Activated T-helper 17 cell treated with anti-CD3 and anti-CD28 coated beads, Interleukin-2, amount 50 U/mL, for 72 hours (primary cell): ENCODE data around the gene AMZ1. TPM values are rescaled to one million over a fixed set of nuclear protein-coding genes. Genes with fewer than 3 reads are reported as not detected.
A peak's percentile ranks its signal among the peaks of the same experiment; 100 is the strongest.
"Not testable (repeated sequence)": the region's sequence is repeated elsewhere in the genome, so short reads cannot be mapped to it uniquely, and the experiment has no call there.

ENCODE experiments used
- ATAC-seq: fragments of 150-1000 bp; cut with Tn5 transposase; replicated peaks from 2 replicates; pipeline ENCODE4 v1.10.0; 2021; ENCODE audit warnings: mild to moderate bottlenecking, moderate library complexity
- H3K27ac Mint-ChIP-seq: one replicate; pipeline ENCODE4 v1.8.0; 2022; ENCODE audit warnings: mixed read lengths
- H3K27me3 Mint-ChIP-seq: one replicate; pipeline ENCODE4 v1.8.0; 2022; ENCODE audit warnings: mixed read lengths
- H3K36me3 Mint-ChIP-seq: one replicate; pipeline ENCODE4 v1.8.0; 2022; ENCODE audit warnings: low read depth, mild to moderate bottlenecking, mixed read lengths
- H3K4me1 Mint-ChIP-seq: one replicate; pipeline ENCODE4 v1.8.0; 2022; ENCODE audit warnings: mixed read lengths
- H3K4me3 Mint-ChIP-seq: one replicate; pipeline ENCODE4 v1.8.0; 2022; ENCODE audit warnings: mild to moderate bottlenecking, mixed read lengths
- H3K9me3 Mint-ChIP-seq: one replicate; pipeline ENCODE4 v1.8.0; 2022; ENCODE audit warnings: mixed read lengths
- total RNA-seq, 2 donors: library from RNA; stranded (reverse); gene quantifications; one replicate each; pipeline ENCODE4 v1.2.3, GENCODE V29; 2022

Gene AMZ1
- total RNA-seq, 2 donors from 2014 or later, result 0.69 TPM; not detected in 1

GRCh38 chr7:2714636-2715035 is 26.6 kb downstream of the AMZ1 start:
- Mint-ChIP-seq H3K36me3 (no peaks in the 10 kb centered on the region), H3K27ac (peak overlapping the region; percentile 70), H3K4me1 (peaks cover 33% of the 10 kb centered on the region), H3K4me3 (peak overlapping the region; percentile 61), H3K27me3 (no peaks in the 10 kb centered on the region), H3K9me3 (no peaks in the 10 kb centered on the region)
- ATAC-seq, result no peak

GRCh38 chr7:2715341-2716231 is 27.6 kb downstream of the AMZ1 start:
- H3K27ac Mint-ChIP-seq, result peak overlapping the region; percentile 70
- H3K4me3 Mint-ChIP-seq, result peak overlapping the region; percentile 61
- H3K4me1 Mint-ChIP-seq, result peaks cover 33% of the 10 kb centered on the region
- ATAC-seq, result peak; percentile 66
- no peaks in the 10 kb centered on the region for H3K9me3 Mint-ChIP-seq
- H3K36me3 Mint-ChIP-seq, result no peaks in the 10 kb centered on the region
- no peaks in the 10 kb centered on the region for H3K27me3 Mint-ChIP-seq

DNA sequence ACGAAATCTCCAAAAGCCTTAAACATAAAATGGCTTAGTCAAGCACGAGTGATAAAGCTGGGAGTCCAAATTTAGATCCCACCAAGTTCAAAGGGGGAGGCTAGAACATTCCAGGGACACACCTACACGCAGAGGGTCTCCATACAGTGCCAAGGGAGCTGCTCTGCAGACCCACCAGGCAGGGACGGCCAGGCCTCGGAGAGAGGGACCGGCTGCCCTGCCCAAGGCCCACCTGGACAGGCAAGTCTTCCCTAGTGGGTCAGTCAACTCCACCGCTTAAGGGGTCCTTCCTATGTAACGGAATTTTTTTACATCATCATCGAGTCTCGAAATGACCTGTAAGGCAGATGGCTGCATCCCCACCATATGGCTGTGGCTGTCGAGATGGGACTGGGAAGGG is 28.5 kb downstream of the AMZ1 start:
- H3K4me1 Mint-ChIP-seq, result peaks cover 30% of the 10 kb centered on the region
- H3K9me3 Mint-ChIP-seq, result no peaks in the 10 kb centered on the region
- peak overlapping the region; percentile 61 for H3K4me3 Mint-ChIP-seq
- H3K27me3 Mint-ChIP-seq, result no peaks in the 10 kb centered on the region
- peak overlapping the region; percentile 70 for H3K27ac Mint-ChIP-seq
- ATAC-seq, result no peak
- H3K36me3 Mint-ChIP-seq, result peaks cover 6% of the 10 kb centered on the region

DNA sequence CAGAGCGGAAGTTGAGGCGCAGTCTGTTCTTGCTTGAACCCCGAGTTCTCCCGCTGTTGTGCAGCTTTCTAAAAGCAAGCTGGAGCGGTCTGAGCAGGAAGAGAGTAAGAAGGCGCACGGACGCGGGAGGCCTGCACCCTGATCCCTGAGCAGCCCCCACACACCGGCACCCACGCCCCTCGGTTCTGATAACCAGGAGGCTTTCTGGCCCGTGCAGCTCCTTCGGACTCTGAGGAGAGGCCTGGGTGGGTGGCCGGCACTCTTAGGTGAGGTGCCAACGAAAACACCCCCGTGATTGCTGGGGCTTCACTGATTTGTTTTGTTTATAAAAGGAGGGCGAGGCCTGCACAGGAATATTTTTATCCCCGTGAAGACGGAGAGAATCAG is 28.9 kb downstream of the AMZ1 start:
- peaks cover 30% of the 10 kb centered on the region for H3K4me1 Mint-ChIP-seq
- no peaks in the 10 kb centered on the region for H3K27me3 Mint-ChIP-seq
- H3K36me3 Mint-ChIP-seq, result peaks cover 6% of the 10 kb centered on the region
- H3K27ac Mint-ChIP-seq, result peak overlapping the region; percentile 70
- no peaks in the 10 kb centered on the region for H3K9me3 Mint-ChIP-seq
- no peak for ATAC-seq
- peak overlapping the region; percentile 61 for H3K4me3 Mint-ChIP-seq

GRCh38 chr7:2717293-2718261 is 29.6 kb downstream of the AMZ1 start:
- no peak overlapping the region for H3K27ac Mint-ChIP-seq
- no peaks in the 10 kb centered on the region for H3K27me3 Mint-ChIP-seq
- H3K9me3 Mint-ChIP-seq, result no peaks in the 10 kb centered on the region
- peak overlapping the region; percentile 42 for H3K4me3 Mint-ChIP-seq
- ATAC-seq, result no peak
- peaks cover 6% of the 10 kb centered on the region for H3K36me3 Mint-ChIP-seq
- peaks cover 30% of the 10 kb centered on the region for H3K4me1 Mint-ChIP-seq

DNA sequence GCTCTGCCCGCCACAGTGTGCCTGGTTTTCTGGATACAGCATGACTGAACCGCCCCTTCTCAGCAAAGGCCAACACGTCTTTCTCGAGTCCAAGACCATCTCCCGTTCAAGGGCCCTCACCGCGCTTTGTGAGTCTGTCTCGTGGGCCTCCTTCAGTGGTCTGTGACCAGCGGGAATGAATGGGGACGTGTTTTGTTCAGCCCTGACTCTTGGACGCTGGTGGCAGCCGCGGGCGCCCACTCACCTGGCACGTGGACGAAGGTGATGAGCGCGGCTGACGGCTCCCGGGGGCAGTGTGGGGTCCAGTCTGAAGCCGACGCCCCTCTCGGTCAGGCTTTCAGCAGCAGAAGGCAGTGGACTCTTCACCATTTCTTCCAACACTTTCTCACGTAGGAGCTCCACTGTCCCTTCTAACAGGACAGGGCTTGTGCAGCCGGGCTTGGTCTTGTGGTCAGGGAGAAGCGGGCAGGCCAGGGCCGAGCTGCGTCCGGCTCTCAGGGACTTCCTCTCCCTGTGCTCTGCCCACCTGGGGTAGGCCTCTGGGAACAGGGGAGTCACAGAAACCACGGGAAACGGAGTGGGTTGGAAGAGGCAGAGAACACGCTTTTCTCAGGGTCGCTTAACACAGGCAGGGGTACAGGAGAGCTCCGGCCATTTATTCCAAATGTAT is 30.4 kb downstream of the AMZ1 start:
- no peaks in the 10 kb centered on the region for H3K9me3 Mint-ChIP-seq
- H3K27ac Mint-ChIP-seq, result no peak overlapping the region
- ATAC-seq, result no peak
- peak overlapping the region; percentile 42 for H3K4me3 Mint-ChIP-seq
- peaks cover 6% of the 10 kb centered on the region for H3K36me3 Mint-ChIP-seq
- H3K4me1 Mint-ChIP-seq, result peaks cover 30% of the 10 kb centered on the region
- no peaks in the 10 kb centered on the region for H3K27me3 Mint-ChIP-seq

- Mint-ChIP-seq H3K27me3 (no peaks in the 10 kb centered on the region), H3K9me3 (no peaks in the 10 kb centered on the region), H3K4me1 (peaks cover 30% of the 10 kb centered on the region), H3K4me3 (peak overlapping the region; percentile 42), H3K27ac (no peak overlapping the region), H3K36me3 (peaks cover 6% of the 10 kb centered on the region)
- peak; percentile 26 for ATAC-seq
Measured at GRCh38 chr7:2719007-2719406, 31.0 kb downstream of the AMZ1 start.

DNA sequence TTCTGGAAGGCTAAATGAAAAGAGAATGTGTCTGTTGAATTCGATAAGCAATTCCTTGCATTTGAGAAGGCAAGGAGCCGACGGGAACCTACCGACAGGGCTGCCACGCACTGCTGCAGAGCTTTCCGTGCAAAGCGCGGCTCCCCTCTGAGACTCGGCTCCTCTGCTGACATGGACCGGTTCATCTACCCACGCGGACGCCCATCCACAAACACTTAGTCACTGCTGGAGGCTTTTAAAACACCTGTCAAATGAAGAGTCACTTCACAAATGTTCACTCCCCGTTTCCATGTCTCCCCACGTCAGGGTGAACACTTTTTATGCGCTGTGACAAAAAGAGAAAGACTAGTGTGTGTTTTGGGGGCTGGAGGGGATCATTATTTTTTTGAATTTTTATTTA is 32.0 kb downstream of the AMZ1 start:
- peaks cover 24% of the 10 kb centered on the region for H3K4me1 Mint-ChIP-seq
- peak; percentile 8 for ATAC-seq

DNA sequence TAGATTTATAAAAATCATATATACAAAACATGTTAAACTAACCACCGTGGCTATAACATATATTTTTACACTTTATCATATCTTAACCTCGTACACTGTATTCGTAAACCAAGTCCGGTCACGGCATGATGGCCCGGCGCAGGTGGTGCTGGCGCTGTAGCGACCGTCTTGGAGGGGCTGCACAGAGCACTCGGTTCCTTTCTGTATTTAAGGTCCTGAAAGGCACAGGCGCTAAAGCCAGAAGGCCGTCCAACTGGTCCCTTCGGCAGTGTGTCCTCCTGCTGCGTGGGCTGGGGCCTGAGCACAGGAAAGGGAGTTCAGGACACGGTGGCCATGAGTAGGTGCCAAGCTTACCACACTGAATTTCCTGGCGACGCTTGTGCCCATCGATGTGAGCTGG is 33.8 kb downstream of the AMZ1 start:
- peaks cover 7% of the 10 kb centered on the region for H3K4me1 Mint-ChIP-seq
- H3K4me3 Mint-ChIP-seq, result no peak overlapping the region
- ATAC-seq, result no peak
- no peaks in the 10 kb centered on the region for H3K9me3 Mint-ChIP-seq
- no peaks in the 10 kb centered on the region for H3K27me3 Mint-ChIP-seq
- no peak overlapping the region for H3K27ac Mint-ChIP-seq
- peaks cover 6% of the 10 kb centered on the region for H3K36me3 Mint-ChIP-seq

More for the DNA sequence above, 32.0 kb downstream of the AMZ1 start:
- H3K27ac Mint-ChIP-seq, result no peak overlapping the region
- peak overlapping the region; percentile 19 for H3K4me3 Mint-ChIP-seq
- no peaks in the 10 kb centered on the region for H3K9me3 Mint-ChIP-seq
- H3K27me3 Mint-ChIP-seq, result no peaks in the 10 kb centered on the region
- peaks cover 6% of the 10 kb centered on the region for H3K36me3 Mint-ChIP-seq

GRCh38 chr7:2722591-2722990 is 34.6 kb downstream of the AMZ1 start:
- Mint-ChIP-seq H3K4me1 (peaks cover 6% of the 10 kb centered on the region), H3K27ac (no peak overlapping the region), H3K27me3 (no peaks in the 10 kb centered on the region), H3K4me3 (no peak overlapping the region), H3K9me3 (no peaks in the 10 kb centered on the region), H3K36me3 (peaks cover 6% of the 10 kb centered on the region)
- ATAC-seq, result no peak

DNA sequence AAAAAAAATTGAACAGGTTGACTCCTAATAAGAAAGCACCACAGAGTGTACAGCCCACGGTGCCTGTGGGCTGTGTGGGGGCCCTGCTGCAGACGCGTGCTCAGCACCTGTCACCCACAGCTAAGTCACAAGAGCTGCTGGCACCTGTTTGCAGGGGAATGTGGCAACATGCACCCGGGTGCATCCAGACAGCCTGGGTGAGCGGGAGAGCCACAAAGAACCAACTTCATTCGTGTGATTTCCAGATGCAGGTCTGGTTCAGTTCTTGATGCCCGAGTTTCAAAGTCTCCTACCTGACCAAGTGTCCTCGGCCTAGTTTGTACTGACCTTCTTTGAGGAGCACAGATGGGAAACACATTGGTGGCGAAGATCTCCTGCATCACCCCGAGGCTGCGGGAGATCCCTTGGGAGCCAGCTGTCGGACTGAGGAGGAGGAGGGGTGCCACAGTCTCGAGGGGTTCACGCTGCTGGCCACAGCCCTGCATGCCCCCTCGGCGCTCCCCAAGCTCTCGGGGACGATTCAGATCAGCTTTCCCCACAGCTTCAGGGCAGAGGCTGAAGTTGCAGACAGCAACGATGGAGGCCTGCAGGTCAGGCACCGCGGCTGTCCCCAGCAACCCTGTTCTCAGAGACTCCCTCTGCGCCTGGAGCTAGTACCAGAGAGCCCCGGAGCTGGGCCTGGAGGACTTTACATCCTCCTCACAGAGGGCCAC is 35.3 kb downstream of the AMZ1 start:
- H3K36me3 Mint-ChIP-seq, result peaks cover 6% of the 10 kb centered on the region
- ATAC-seq, result no peak

GRCh38 chr7:2724036-2724435 is 36.0 kb downstream of the AMZ1 start:
- H3K36me3 Mint-ChIP-seq, H3K4me3 Mint-ChIP-seq, H3K4me1 Mint-ChIP-seq, H3K27ac Mint-ChIP-seq, H3K27me3 Mint-ChIP-seq, ATAC-seq, H3K9me3 Mint-ChIP-seq: not testable (repeated sequence)

More for the DNA sequence above, 35.3 kb downstream of the AMZ1 start:
- Mint-ChIP-seq H3K4me1 (peaks cover 6% of the 10 kb centered on the region), H3K9me3 (no peaks in the 10 kb centered on the region), H3K4me3 (no peak overlapping the region), H3K27me3 (no peaks in the 10 kb centered on the region), H3K27ac (no peak overlapping the region)

DNA sequence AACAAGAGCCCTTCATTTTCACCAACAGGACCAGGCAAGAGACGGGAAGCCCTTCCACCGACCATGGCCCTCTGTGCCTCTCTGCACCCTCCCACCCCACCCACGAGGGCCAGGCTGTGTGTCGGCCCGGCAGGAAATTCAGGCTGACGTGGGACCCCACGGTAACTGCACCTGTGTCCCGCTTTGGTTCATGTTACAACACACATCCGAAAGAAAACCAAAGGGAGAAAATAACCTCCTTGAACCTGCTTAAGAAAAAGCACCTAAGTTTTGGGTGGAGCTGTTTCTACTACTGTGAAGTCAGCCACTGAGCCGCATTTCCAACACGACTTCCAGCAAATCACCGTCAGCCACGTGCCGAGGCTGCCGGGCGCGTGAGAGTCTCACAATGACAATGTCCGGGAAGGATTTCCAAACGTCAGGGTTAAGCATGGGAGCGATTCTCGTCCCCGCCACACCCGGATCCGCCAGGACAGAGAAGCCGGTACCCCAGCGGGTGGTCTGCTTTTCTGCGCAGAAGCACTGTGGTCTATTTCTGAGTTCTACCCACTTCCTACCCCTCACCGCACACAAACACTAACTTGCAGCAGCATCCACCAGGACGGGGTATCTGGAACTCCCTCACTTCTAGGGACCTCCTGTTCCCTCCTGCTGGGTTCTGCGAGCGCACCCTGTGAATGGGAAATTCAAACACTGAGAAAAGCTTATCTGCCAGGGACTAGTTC is 36.6 kb downstream of the AMZ1 start:
- H3K27ac Mint-ChIP-seq, result no peak overlapping the region
- peaks cover 6% of the 10 kb centered on the region for H3K4me1 Mint-ChIP-seq
- H3K27me3 Mint-ChIP-seq, result no peaks in the 10 kb centered on the region
- peaks cover 6% of the 10 kb centered on the region for H3K36me3 Mint-ChIP-seq
- H3K4me3 Mint-ChIP-seq, result no peak overlapping the region
- no peaks in the 10 kb centered on the region for H3K9me3 Mint-ChIP-seq
- no peak for ATAC-seq
